ENCODE results near the gene A3GALT2.

DNA sequence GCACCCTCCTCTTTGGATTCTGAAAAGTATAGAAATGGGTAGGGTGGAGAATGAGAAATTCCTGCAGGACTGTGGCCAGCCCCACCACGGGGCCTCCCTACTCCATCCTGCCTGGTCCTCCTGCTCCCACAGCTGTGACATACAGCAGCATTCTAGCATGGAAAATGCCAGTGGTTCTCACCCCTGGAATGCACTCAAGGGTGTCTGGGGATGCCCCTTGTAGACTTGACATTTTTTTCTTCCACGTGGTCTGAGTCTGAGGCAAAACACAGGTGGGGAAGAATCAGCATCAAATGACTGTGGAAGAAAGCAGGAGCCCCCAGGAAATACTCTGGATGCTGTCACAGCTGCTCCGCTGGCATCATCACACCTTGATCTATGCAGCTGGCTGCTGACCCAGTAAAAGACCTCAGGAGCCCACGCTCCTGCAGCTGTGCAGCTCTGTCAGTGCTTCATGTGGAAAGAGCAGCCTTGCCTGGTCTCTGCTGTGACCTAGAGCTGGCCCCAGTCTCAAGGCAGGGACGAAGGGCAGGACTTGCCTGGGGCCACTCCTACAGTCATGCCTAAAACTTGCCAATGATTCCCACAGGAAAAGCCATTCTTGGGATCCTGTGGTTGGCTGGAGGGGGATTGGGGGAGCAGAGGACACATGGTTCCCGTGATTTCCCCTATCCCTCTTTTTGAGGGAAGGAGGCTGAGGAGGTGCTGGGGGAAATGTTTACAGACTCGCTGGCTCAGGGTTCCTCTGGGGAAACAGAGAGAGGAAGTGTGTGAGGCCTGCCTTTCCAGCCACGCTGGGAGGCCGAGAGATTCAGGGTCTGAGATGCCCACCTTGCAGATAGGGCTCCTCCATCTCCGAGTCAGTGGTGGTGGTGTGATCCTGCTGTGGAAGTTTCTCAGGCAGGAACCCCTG is 10.8 kb upstream of the A3GALT2 start:
- TF ChIP-seq CTCF (IDR thresholded peaks at IDR 0.05) (no peak), EZH2phosphoT487 (IDR thresholded peaks at IDR 0.05) (no peak)
